GM18861 (cell line): Measurements from ENCODE around the gene RBSN.

ENCODE experiments used
- ATAC-seq: cut with Tn5 transposase; IDR thresholded peaks from one replicate; pipeline ENCODE4 v1.9.1; 2021; ENCODE audit not compliant: unreplicated experiment

RBSN gene

DNA sequence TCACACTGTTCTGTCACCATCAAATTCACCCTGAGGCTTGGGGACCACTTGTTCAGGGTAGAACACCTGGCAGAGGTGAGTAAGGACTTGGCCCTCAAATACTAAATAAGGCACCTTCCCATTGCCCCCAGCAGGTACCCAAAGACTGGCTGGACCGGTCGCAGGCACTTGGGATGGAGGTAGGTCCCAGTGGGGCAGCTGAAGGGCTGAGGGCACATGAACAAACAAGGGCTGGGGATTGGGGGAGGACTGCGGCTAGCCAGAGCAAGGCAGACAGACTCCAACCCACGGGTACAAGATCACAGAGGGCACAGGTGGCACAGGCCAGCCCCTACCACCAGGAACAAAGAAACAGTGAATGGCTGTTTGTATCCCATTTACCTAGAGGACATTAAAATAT is 35.7 kb downstream of the RBSN start:
- no peak for ATAC-seq

DNA sequence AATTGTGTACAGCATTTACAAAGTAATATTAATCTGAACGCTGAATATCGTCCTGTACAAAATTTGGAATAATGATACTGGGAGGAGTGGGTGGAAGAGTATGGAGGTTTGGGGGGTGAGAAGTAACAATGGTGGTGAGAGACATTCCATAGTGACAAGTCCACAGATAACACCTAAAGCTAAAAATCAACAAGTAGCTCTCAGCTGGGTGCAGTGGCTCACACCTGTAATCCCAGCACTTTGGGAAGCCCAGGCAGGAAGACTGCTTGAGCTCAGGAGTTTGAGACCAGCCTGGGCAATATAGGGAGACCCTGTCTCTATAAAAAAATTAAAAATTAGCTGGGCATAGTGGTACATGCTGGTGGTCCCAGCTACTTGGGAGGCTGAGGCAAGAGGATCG is 38.9 kb downstream of the RBSN start:
- ATAC-seq, result no peak

DNA sequence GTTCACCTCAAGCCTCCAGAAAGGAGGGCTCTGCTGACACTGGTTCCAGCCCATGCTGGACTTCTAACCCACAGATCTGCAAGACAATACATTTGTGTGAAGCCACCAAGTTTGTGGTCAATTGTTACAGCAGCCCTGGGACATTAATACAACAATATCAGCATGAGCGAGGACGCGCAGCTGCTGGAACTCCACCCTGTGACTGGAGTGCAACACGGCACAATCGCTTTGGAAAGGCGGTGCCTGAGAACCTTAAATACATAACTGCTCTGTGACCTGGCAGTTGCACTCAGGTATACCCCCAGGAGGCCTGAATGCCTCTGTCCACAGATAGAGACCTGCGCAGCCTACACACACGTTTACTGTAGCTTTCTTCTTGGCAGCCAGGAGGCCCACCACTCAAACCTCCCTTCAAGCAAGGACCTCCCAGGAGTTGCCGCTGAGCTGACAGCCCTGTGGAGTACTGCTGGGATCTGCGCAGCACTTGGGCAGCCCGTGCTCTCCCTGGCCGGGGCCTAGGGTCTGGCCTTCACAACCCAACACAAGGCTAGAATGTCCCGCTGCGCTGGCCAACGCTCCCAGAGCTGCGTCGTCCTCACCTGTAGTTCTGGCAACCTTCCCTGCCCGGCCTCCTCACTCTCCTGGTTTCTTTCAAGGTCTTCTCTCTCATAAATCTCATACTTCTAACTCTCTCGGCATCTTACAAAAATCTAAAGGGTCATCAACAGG is 42.1 kb downstream of the RBSN start:
- ATAC-seq, result no peak

DNA sequence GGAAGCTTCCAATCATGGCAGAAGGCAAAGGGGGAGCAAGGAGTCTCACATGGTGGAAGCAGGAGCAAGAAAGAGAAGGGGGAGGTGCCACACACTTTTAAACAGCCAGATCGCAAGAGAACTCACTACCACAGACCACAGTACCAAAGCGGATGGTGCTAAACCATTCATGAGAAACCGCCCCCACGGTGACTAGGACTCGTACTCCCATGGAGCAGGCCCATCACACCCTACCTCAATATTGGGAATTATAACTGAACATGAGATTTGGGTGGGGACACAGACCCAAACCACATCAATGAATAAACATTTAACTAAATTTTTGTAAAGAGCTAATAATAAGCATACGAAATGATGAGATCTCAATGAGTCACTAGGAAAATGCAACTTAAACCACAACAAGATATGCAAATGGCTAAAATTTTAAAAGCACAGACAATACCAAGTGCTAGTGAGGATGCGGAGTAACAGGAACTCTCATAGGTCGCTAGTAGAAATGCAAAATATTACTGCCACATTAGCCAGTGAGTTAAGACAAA is 43.9 kb downstream of the RBSN start:
- ATAC-seq, result peak; percentile 43

DNA sequence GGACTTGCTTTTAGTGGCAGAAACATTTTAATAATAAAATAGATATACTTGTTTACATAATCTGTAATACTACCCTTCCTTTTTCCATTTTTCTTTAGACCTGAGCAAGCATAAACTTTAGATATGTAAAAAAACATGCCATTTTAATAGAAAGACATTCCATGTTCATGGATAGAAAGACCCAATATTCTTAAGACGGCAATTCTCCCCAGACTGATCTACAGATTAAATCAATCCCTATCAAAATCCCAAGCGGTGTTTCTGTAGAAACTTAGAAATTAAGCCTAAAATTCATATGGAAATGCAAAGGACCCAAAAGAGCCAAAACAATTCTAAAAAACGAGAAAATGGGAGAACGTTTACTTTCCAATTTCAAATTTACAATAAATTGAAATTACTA is 45.4 kb downstream of the RBSN start:
- ATAC-seq, result no peak

DNA sequence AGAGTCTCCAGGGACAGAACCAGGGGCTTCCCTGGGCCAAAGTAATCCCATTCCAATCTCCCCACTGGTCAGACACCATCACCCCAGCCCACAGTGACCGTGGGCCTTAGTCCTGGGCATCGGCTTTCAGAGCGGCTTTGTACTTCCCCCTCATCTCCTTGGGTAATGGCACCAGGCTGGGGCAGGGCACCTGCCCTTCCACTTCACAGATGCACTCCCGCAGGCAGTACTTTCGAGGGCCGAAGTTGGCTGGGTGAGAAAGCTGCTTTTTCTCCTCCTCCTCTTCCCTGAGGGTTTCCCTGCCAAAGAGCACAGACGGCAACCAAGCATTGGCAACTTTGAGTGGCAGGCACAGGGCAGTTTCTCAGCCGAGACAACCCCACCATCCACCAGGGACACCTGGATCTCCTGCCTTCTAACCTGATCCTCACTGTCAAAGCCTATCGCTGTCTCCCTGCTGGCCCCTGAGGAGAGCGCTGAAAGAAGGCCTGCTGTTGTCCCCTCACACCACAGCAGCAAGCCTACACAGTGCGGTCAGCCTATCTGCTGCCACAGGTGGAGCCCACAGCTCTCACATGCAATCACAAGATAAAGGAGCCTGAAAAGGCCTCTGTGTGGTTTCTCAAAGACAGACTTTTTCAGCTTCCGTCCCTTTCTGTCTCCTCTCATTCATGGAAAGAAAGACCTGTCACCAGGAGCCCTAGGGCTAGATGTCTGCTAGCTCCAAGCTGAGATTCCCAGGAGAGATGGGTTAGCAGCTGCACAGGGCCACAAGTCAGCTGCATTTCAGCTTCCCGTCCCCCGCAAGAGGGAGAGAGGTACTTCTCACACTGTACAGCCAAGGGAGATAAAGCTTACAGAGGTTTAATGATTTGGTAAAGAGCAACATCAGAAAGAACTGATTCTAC is 46.4 kb downstream of the RBSN start:
- no peak for ATAC-seq

DNA sequence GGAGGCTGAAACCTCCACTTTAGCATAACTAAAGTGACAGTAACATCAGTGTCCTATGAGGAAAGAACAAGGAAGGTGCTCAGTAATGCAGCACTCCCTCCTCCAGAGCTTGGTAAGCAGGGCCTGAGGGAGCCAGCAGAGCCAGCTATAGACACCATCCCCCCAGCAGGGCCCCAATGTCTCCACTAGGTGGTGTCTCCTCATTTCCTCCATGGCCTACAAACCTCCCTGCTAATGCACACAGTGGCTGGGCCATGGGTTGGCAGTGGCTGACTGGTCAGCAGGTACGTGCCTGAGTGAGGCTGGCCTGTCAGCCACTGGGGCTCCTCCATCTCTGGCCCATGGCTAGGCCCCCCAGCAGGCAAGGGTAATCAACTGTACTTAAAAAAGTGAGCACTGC is 47.4 kb downstream of the RBSN start:
- peak; percentile 52 for ATAC-seq

DNA sequence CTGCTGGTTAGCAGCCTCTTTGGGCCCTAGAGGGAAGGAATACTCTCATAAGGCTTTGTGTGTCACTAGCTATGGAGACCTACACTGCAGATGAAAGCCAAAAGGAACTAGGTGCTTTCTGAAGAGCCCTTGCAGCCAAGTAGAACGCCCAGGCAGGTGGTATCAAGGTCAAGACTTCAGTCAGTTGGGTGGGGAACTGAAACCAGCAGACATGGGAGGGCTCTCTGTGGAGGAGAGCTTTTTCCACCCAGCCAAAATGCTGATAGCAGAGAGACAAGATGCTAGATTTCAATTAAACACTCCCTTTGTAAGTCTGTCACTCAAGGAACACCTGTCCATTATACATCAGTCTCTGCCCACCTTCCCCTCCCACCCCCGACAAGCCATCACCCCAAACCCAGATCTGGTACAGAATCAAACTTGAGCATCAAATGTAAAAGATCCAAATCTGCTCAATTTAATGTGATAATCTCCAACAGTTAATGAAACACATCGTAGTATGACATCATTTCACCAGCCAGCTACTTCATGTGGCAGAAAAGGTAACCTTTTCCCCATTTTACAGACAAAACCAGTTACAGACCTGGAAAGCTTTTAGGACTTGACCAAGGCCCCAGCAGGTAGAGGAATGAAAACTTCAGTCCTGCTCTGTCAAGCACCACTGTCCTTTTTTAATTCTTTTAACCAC is 48.4 kb downstream of the RBSN start:
- peak; percentile 78 for ATAC-seq

DNA sequence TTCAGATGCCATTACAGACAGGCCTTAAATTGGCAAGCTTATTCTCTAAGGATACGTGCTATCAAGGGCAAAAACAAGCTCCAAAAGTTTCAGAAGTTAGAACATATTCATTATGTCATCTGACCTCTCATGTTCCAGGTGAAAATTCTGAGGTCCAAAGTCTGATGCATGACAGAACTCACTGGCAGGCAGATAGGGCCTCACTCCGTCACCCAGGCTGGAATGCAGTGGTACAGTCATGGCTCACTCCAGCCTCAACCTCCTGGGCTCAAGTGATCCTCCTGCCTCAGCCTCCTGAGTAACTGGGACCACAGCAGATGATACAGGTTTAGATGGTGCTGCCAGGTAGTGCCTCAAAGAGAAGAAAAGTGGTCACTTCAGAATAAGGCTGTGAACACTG is 49.4 kb downstream of the RBSN start:
- ATAC-seq, result no peak

DNA sequence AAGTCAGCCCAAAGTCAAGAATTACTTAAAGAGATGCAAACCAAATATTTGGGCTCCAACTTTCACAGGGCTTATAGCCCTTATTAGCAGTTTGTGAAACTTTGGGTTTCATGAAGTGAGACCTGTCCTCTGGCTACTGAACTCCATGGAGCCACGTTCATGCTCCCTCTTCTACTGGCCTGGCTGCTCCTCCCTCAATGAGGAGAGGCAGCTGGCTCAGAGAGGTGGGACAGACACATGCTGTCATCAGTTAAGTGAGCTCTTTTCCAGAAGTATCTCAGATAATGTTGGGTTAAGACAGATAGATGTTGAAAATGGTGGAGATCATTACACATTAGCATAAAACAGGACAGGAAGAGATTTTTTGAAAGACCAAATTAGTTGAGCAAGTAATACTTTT is 53.3 kb downstream of the RBSN start:
- no peak for ATAC-seq

DNA sequence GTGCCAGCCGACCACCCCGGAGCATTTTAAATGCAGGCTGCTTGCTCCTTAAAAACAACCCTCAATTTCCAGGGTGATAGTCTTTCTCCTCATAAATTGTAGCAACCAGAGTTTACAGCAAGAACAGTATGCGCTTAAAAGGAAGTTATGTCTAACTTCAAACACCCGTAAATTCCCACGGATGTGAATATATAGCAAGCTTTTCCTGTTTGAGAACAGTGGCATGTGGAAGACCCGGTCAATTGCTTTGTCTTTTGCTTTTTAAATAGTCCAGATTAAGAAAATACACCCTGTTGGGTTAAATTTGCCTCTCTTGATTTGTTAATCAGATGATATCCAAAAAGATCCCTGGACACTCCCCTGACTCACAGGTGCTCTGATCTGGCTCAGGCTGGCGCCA is 54.6 kb downstream of the RBSN start:
- ATAC-seq, result no peak

DNA sequence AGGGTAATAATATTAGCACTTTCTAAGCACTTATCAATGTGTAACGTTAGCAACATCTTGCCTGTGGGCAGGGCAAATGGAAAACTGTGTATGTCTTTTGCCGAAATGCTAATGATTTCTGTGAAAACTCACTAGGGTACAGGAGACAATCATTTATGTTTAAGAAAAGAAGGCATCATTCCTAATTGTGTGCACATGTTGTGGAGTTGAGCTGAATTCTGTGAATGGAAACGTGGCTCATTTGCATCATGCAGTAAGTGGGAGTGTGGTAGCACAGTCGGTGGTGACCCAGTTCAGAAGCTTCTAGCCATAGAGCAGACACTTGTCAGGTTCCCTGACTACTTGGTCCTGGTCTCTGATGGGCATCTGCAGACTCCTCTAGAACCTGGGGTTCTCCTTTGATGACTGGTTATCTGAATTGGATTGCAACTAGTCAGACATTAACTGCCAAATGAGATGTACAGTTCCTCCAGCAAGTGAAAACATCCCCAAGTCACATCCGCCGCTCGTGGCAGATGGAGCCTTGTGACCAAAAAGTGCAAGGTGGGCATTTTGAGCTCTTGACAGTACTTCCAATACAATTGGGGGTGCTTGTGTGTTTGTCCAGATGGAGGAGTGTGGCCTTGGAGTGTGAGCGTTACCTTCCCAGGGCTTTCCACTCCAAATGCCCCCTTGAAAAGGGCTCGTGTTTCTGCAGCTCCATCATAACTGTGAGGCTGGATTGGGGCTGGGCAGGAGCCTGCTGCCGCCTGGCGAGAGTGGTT is 55.4 kb downstream of the RBSN start:
- ATAC-seq, result no peak

DNA sequence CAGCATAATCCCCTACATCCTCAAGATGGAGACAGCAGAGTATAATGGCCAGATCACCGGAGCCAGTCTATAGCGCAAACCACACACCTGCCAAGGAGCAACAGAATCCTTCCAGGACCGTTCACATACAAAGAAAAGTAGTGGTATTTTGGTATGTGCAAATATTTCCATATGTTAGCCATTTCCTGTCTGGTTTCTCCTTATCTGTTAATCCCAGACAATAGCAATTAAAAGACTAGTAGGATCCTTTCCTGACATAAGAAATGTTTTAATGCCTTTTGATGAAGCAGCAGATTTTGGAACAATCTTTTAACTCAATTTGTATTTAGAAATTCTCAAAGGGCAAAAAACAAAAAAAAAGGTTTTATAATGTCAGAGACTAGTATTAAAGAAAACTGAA is 56.0 kb downstream of the RBSN start:
- ATAC-seq, result no peak

DNA sequence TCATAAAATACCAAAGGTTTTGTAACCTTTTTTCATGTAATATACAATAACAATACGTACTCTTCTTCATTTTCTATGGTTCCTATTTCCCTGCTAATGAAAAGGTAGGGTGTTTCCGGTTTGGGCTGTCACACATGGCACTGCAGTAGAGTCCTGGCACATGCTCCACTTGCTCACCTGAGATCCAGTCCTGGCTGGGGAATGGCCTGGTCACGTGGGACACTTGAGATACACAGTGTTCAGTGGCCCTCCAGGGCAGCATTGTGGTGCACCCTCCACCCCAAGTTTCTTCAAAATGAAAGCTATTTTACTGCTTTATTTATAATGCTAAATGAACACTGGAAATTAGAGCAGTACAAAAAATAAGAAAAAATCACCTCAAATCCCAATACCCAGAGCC is 57.0 kb downstream of the RBSN start:
- no peak for ATAC-seq

DNA sequence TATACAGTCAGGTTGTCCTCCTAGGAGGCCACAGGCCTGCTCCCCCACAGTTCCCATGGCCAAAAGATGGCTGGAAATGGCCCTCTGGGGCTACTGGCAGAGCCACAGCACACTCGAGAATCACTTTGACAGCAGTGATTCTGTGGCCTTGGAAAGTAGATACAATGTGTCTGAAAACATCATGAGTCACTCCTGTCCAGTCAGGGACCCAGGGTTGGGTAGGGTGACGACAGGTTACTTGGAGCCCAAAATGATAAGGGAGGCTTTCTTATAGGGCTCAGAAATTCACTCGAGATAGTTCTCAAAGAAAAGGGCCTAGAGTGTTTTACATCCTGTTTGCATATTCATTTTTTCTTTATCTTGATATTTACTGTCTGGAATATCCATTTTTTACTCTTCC is 58.1 kb downstream of the RBSN start:
- ATAC-seq, result no peak

DNA sequence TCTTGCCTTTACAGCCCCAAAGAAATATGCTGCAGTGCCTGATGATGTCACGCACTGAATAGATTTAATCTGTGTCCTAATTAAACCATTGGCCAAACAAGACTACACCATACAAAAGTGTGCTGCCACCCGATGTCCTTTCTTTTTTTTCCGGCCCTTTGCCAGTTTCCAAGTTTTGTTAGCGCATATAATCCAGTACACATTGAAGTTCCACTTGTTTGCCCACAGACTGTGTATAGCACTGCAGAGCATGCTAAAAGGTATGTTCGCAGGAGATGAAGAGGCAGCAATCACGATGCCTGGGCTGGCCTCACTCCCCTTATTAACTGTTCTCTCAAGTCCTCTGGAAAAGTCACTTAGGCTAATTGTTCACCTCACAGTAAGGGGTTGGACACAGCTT is 60.6 kb downstream of the RBSN start:
- ATAC-seq, result no peak

DNA sequence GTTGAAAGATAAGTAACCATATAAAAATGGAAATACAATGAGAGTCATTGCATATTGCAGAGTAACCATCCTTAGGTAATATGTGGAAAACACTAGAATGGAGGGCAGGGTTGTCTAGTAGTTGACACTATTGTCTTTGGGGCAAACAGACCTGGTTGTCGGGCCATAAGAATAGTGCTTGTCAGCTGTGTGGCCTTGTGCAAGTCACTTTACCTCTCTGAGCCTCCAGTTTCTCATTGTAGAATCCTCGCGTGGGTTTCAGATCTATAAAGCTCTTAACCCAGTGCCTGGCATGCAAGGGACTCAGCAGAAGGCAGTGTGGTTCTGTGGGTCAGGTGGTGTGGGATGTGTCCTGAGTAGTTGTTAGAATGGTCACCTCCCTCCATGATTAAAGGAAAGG is 65.8 kb downstream of the RBSN start:
- no peak for ATAC-seq

DNA sequence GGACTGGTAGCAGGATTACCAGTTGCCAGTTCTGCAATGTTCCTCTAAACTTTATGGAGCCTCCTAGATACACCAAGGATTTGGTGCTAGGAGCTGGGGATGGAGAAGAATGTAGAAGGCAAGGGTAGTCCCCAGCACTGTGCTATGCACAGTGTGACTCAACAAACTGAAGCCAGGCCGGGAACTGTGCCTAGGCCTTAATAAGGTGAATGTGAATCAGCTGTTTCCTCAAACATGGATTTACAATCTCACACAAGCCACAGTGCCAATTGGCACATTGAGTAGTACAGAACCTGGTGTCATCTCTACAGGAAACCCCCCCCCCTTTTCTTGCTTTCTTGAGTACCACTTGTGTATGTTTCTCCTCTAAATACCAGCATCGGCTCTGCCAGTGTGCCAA is 66.3 kb downstream of the RBSN start:
- no peak for ATAC-seq

DNA sequence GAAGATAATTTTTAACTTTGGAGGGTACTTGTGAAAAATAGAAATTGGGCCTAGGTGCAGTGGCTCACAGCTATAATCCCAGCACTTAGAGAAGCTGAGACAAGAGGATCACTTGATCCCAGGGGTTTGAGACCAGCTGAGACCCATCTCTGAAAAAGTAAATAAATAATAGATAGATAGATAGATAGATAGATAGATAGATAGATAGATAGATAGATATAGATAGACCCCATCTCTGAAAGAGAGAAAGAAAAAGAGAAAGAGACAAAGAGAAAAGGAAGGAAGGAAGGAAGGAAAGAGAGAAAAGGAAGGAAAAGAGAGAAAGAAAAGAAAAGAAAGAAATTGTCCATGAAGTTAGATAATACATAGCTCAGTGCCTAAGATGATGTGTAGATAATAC is 69.3 kb downstream of the RBSN start:
- ATAC-seq, result no peak

DNA sequence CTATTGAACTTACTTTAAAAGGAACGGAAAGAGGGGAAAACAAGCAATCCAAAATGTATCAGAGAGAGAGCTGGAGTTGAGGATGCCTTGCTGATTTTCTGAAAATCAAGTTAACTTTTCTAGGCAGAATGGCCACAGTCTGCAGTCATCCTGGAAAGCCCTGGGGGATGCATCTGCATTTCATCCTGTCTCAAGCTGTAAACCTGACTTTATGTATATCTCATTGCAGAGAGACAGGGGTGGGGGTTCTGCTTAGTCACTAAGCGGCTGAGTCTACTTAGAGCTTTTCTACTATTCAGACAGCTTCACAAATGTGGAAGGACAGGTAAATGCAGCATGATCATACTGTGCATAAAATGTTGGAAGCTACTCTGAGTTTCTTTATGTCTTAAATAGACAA is 75.2 kb downstream of the RBSN start:
- ATAC-seq, result no peak

DNA sequence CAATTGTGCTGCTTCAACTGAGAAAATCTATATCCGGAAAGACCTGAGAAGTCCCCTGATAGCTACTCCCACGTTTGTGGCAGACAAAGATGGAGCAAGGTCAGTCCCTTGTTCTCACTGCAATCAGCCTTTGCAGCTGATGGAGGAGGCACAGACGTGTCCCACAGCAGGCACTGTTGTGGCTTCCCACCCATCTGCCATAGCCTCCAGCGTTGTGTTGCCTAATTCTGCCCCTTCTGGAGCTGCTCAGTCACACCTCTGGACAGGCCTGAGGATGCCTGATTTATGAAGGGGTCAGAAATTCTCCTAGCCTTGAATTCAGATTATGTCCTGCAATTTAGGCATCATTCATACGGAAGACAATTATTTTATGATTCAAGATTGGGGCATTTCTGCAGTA is 75.7 kb downstream of the RBSN start:
- ATAC-seq, result no peak
